A549 treated with ZK216348 at 1 μM for 4 hours (cell line): ENCODE measurements around the gene TDRD3. TPM values are rescaled to one million over a fixed set of nuclear protein-coding genes. Genes with fewer than 3 reads are reported as not detected.

ENCODE experiments used
- total RNA-seq: library from RNA; stranded (reverse); fragments of 200-300 nt; extraction: Qiagen RNA extraction; gene quantifications from 5 replicates; pipeline ENCODE4 v1.2.3, GENCODE V29; 2022; ENCODE audit warnings: low read depth

TDRD3 gene
- total RNA-seq: 5.1 to 7.6 TPM (median 5.1 TPM) in 5 replicates

GRCh38 chr13:60396783-60397703 lies at the start of gene TDRD3:
Gene TDRD3, plus strand, starts transcription at chr13:60397220. Its CDS starts 145 bp downstream, at chr13:60397365.

Other genes with a start within 250 kb of the TDRD3 start
- gene DIAPH3, start 233.3 kb upstream of the TDRD3 start, total RNA-seq: 4.7 to 9.7 TPM (median 8.7 TPM) in 5 replicates